Activated CD8-positive, alpha-beta memory T cell treated with anti-CD3 and anti-CD28 coated beads for 1 hour (primary cell): ENCODE data around the gene AP3D1.
"Not testable (repeated sequence)": the region's sequence is repeated elsewhere in the genome, so short reads cannot be mapped to it uniquely, and the experiment has no call there.

Experiments
- DNase-seq, 2 donors: peaks; one replicate each; pipeline ENCODE4 v3.0.0-alpha.2; 2020; ENCODE audit warnings: low read depth in 1 of 2; ENCODE audit errors: extremely low read depth in 1 of 2

Gene AP3D1

GRCh38 chr19:2151339-2152229 is at the start of gene AP3D1:
AP3D1 (minus strand) TSS chr19:2151566; CDS start chr19:2151334, 232 bp downstream.
- DNase-seq: peak; percentile 100

GRCh38 chr19:2200624-2201294 is 49.4 kb upstream of the AP3D1 start:
- not testable (repeated sequence) for DNase-seq

GRCh38 chr19:2199861-2200623 is 48.7 kb upstream of the AP3D1 start:
- no peak for DNase-seq

- DNase-seq: no peak
These were observed 47.8 kb upstream of the AP3D1 start for GRCh38 chr19:2199215-2199614.

- DNase-seq: no peak
These were observed 47.0 kb upstream of the AP3D1 start for GRCh38 chr19:2198317-2198716.

GRCh38 chr19:2197270-2197669 is 45.9 kb upstream of the AP3D1 start:
- no peak for DNase-seq

GRCh38 chr19:2195914-2196313 is 44.5 kb upstream of the AP3D1 start:
- no peak for DNase-seq

GRCh38 chr19:2195361-2195760 is 44.0 kb upstream of the AP3D1 start:
- no peak for DNase-seq

GRCh38 chr19:2194513-2195078 is 43.2 kb upstream of the AP3D1 start:
- DNase-seq: no peak

- DNase-seq: no peak
These were observed 42.4 kb upstream of the AP3D1 start for GRCh38 chr19:2193807-2194206.

- DNase-seq: no peak
These were observed 41.5 kb upstream of the AP3D1 start for GRCh38 chr19:2192862-2193261.

GRCh38 chr19:2191456-2192310 is 40.3 kb upstream of the AP3D1 start:
- DNase-seq: no peak

GRCh38 chr19:2190848-2191455 is 39.6 kb upstream of the AP3D1 start:
- DNase-seq: no peak

- no peak for DNase-seq
These were observed 38.5 kb upstream of the AP3D1 start for GRCh38 chr19:2189880-2190279.

GRCh38 chr19:2188708-2189385 is 37.5 kb upstream of the AP3D1 start:
- DNase-seq: no peak

GRCh38 chr19:2187159-2187558 is 35.8 kb upstream of the AP3D1 start:
- DNase-seq: no peak

- DNase-seq: no peak
These were observed 34.9 kb upstream of the AP3D1 start for GRCh38 chr19:2186071-2186846.

GRCh38 chr19:2185734-2186070 is 34.3 kb upstream of the AP3D1 start:
- DNase-seq: no peak
